Measurements from ENCODE around the gene PEX14. TPM values are rescaled to one million over a fixed set of nuclear protein-coding genes. Genes with fewer than 3 reads are reported as not detected.

Gene PEX14
- total RNA-seq, 1 donor from 2014 or later, result 31.4 TPM

GRCh38 chr1:10544239-10544638, 69.5 kb downstream of the PEX14 start:
- Mint-ChIP-seq H3K36me3 (peaks cover 27% of the 10 kb centered on the region), H3K4me1 (peaks cover 16% of the 10 kb centered on the region), H3K9me3 (no peaks in the 10 kb centered on the region), H3K27ac (no peak overlapping the region), H3K27me3 (ENCODE audit: low read depth) (no peaks in the 10 kb centered on the region), H3K4me3 (no peak overlapping the region)
- no peak for TF ChIP-seq CTCF (IDR thresholded peaks at IDR 0.05; ENCODE audit: unreplicated experiment)
- DNase-seq (ENCODE audit: low spot score in 2 of 2, unreplicated experiment in 2 of 2), result no peak

GRCh38 chr1:10546896-10547295, 72.1 kb downstream of the PEX14 start:
- Mint-ChIP-seq H3K36me3 (peaks cover 16% of the 10 kb centered on the region), H3K27me3 (ENCODE audit: low read depth) (no peaks in the 10 kb centered on the region), H3K9me3 (no peaks in the 10 kb centered on the region), H3K4me3 (no peak overlapping the region), H3K4me1 (no peaks in the 10 kb centered on the region), H3K27ac (no peak overlapping the region)
- DNase-seq (ENCODE audit: low spot score in 2 of 2, unreplicated experiment in 2 of 2), result no peak
- no peak for TF ChIP-seq CTCF (IDR thresholded peaks at IDR 0.05; ENCODE audit: unreplicated experiment)

DNA sequence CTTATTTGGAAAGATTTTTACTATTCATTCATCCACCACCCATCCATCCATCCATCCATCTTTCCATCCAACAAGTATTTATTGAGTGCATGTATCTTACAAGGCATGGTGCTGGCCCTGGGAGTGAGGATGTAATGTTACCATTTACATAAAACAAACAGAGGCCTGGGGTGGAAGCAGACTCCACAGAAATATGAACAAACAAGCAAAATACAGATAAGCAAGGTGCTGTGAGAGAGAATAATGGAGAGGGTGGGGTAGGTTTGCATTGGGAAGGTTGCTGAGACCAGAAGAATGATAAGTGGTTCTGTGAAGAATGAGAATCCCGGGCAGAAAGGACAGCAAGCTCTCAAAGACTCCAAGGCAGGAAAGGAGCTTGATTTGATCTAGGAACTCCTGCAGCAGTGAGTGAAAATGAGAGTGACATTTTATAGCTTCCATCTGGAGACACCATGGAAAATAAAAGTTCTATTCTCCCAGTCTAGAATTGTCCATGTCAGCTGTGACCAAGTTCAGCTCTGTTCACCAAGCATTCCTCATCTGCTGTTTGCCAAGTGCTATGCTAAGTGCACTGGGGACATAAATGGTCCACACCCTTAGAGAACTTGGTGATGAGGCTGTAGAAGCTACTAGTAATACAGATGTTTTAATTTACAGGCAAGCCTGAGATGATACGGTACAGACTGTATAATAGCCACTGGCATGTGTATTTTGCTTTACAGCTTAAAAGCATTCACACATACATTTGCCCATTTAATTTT, 75.3 kb downstream of the PEX14 start:
- H3K36me3 Mint-ChIP-seq, result peaks cover 1% of the 10 kb centered on the region

GRCh38 chr1:10553118-10553517, 78.4 kb downstream of the PEX14 start:
- no peak for DNase-seq (ENCODE audit: low spot score in 2 of 2, unreplicated experiment in 2 of 2)
- Mint-ChIP-seq H3K36me3 (no peaks in the 10 kb centered on the region), H3K9me3 (no peaks in the 10 kb centered on the region), H3K4me1 (peaks cover 24% of the 10 kb centered on the region), H3K27ac (no peak overlapping the region), H3K4me3 (no peak overlapping the region), H3K27me3 (ENCODE audit: low read depth) (no peaks in the 10 kb centered on the region)
- no peak for TF ChIP-seq CTCF (IDR thresholded peaks at IDR 0.05; ENCODE audit: unreplicated experiment)

More for the DNA sequence above, 75.3 kb downstream of the PEX14 start:
- H3K27me3 Mint-ChIP-seq (ENCODE audit: low read depth), result no peaks in the 10 kb centered on the region
- H3K9me3 Mint-ChIP-seq, result no peaks in the 10 kb centered on the region
- peaks cover 9% of the 10 kb centered on the region for H3K4me1 Mint-ChIP-seq
- no peak for DNase-seq (ENCODE audit: low spot score in 2 of 2, unreplicated experiment in 2 of 2)
- no peak overlapping the region for H3K4me3 Mint-ChIP-seq
- no peak for TF ChIP-seq CTCF (IDR thresholded peaks at IDR 0.05; ENCODE audit: unreplicated experiment)
- H3K27ac Mint-ChIP-seq, result no peak overlapping the region

- Mint-ChIP-seq H3K27ac (no peak overlapping the region), H3K4me1 (peaks cover 24% of the 10 kb centered on the region), H3K36me3 (no peaks in the 10 kb centered on the region), H3K27me3 (ENCODE audit: low read depth) (no peaks in the 10 kb centered on the region), H3K4me3 (no peak overlapping the region), H3K9me3 (no peaks in the 10 kb centered on the region)
- no peak for TF ChIP-seq CTCF (IDR thresholded peaks at IDR 0.05; ENCODE audit: unreplicated experiment)
- no peak for DNase-seq (ENCODE audit: low spot score in 2 of 2, unreplicated experiment in 2 of 2)
Observed at GRCh38 chr1:10555635-10556429, 81.1 kb downstream of the PEX14 start.

Data from mesothelial cell of epicardium (in vitro differentiated cells).